SK-N-SH (cell line): Measurements from ENCODE around the gene ANGPTL8. TPM values are rescaled to one million over a fixed set of nuclear protein-coding genes. Genes with fewer than 3 reads are reported as not detected.

Experiments used
- CTCF ChIA-PET: fragments of 300-600, 350-600 bp; formaldehyde crosslinking; extraction: SDS; loops from one replicate; lab custom pipeline; 2021; lab: Yijun Ruan, JAX
- POLR2A ChIA-PET: fragments of 350-600 bp; sonication (Branson Sonifier 250); formaldehyde crosslinking; extraction: SDS; loops from one replicate; lab custom pipeline; 2020; ENCODE audit warnings: antibody characterized with exemption, inconsistent platforms; lab: Yijun Ruan, JAX
- DNase-seq: peaks from one replicate; pipeline ENCODE4 v3.0.0; 2012
- H2AFZ ChIP-seq: fragments of 200-600 bp; sonication (generic); 2 replicates; pipeline ENCODE4 v1.8.1; 2016; ENCODE audit warnings: antibody characterized with exemption, mild to moderate bottlenecking, low read depth
- H3F3A ChIP-seq: fragments of 200-600 bp; sonication (generic); replicated peaks from 2 replicates; pipeline ENCODE3; 2016; ENCODE audit warnings: antibody characterized with exemption, mild to moderate bottlenecking; ENCODE audit not compliant: insufficient read depth
- H3K27ac ChIP-seq, 2 experiments: fragments of 200-500 bp in 1 of 2; fragments of 200-600 bp in 1 of 2; sonication (Bioruptor generic) in 1 of 2; sonication (generic), shearing (Covaris generic) in 1 of 2; 2 replicates each; pipeline versions ENCODE4 v1.5.1 to v1.6.1; 2014 to 2016; ENCODE audit warnings: low read depth in 2 of 2, inconsistent platforms in 1 of 2, low read length in 1 of 2, mild to moderate bottlenecking in 1 of 2, mixed read lengths in 1 of 2
- H3K27me3 ChIP-seq: fragments of 200-600 bp; sonication (generic), shearing (Covaris generic); 2 replicates; pipeline ENCODE4 v1.6.1; 2016; ENCODE audit warnings: mixed run types; ENCODE audit not compliant: insufficient read depth
- H3K36me3 ChIP-seq, 2 experiments: fragments of 200-500 bp in 1 of 2; fragments of 200-600 bp in 1 of 2; sonication (Bioruptor generic) in 1 of 2; sonication (generic) in 1 of 2; replicated peaks in 1 of 2; 2 replicates each; pipeline versions ENCODE3 to v1.5.1; 2014 to 2016; ENCODE audit warnings: low read length in 1 of 2, mild to moderate bottlenecking in 1 of 2; ENCODE audit not compliant: insufficient read depth in 2 of 2, control insufficient read depth in 1 of 2
- H3K4me1 ChIP-seq, 2 experiments: fragments of 200-500 bp in 1 of 2; fragments of 200-600 bp in 1 of 2; sonication (Bioruptor generic) in 1 of 2; sonication (generic), shearing (Covaris generic) in 1 of 2; 2 replicates each; pipeline versions ENCODE4 v1.5.1 to v1.6.1; 2014 to 2016; ENCODE audit warnings: low read depth in 1 of 2, low read length in 1 of 2, mixed run types in 1 of 2; ENCODE audit not compliant: insufficient read depth in 2 of 2, control insufficient read depth in 1 of 2
- H3K4me2 ChIP-seq: fragments of 200-600 bp; sonication (generic), shearing (Covaris generic); 2 replicates; pipeline ENCODE4 v1.6.1; 2017; ENCODE audit warnings: mixed run types
- H3K4me3 ChIP-seq, 2 experiments: fragments of 200-500 bp in 1 of 2; fragments of 200-600 bp in 1 of 2; sonication (Bioruptor generic) in 1 of 2; sonication (generic), shearing (Covaris generic) in 1 of 2; 2 replicates each; pipeline versions ENCODE4 v1.5.1 to v1.8.1; 2014 to 2016; ENCODE audit warnings: low read depth in 2 of 2, inconsistent platforms in 1 of 2, low read length in 1 of 2, mild to moderate bottlenecking in 1 of 2, mixed read lengths in 1 of 2, moderate library complexity in 1 of 2
- H3K79me2 ChIP-seq: fragments of 200-600 bp; sonication (generic); 2 replicates; pipeline ENCODE4 v1.8.1; 2017; ENCODE audit warnings: mild to moderate bottlenecking; ENCODE audit not compliant: insufficient read depth
- H3K9ac ChIP-seq: fragments of 200-600 bp; sonication (generic); 2 replicates; pipeline ENCODE4 v1.6.1; 2017; ENCODE audit warnings: mixed run types
- H3K9me2 ChIP-seq: fragments of 200-600 bp; sonication (generic); 2 replicates; pipeline ENCODE4 v1.6.1; 2017; ENCODE audit warnings: mixed run types
- H3K9me3 ChIP-seq: fragments of 200-600 bp; sonication (generic); 2 replicates; pipeline ENCODE4 v1.6.1; 2017; ENCODE audit warnings: mixed run types, mild to moderate bottlenecking, moderate library complexity
- H4K20me1 ChIP-seq: fragments of 200-600 bp; sonication (generic); 2 replicates; pipeline ENCODE4 v1.6.1; 2017; ENCODE audit warnings: mild to moderate bottlenecking, mixed run types; ENCODE audit not compliant: insufficient read depth
- EP300 ChIP-seq, 2 experiments: IDR thresholded peaks; 2 replicates each; pipeline versions ENCODE4 v1.4.0 to v1.6.1; 2012; ENCODE audit warnings: borderline replicate concordance in 1 of 2, low read depth in 1 of 2, low read length in 1 of 2
- EZH2phosphoT487 ChIP-seq: fragments of 200-600 bp; sonication (generic); IDR thresholded peaks from 2 replicates; pipeline ENCODE4 v1.6.1; 2017; ENCODE audit warnings: low read depth, mixed run types, mild to moderate bottlenecking, antibody characterized with exemption, moderate library complexity, borderline replicate concordance
- GABPA ChIP-seq: IDR thresholded peaks from 2 replicates; pipeline ENCODE4 v1.4.0; 2012; ENCODE audit warnings: low read depth, mild to moderate bottlenecking
- GATA2 ChIP-seq: sonication (generic); formaldehyde crosslinking; IDR thresholded peaks from 2 replicates; pipeline ENCODE4 v1.5.0; 2020; ENCODE audit warnings: mild to moderate bottlenecking, missing genetic modification reagents
- MEF2A ChIP-seq: IDR thresholded peaks from 2 replicates; pipeline ENCODE4 v1.4.0; 2012; ENCODE audit warnings: low read depth, borderline replicate concordance
- NFIC ChIP-seq: IDR thresholded peaks from 2 replicates; pipeline ENCODE4 v1.4.0; 2012; ENCODE audit warnings: borderline replicate concordance
- RCOR1 ChIP-seq: fragments of 150-350 bp; IDR thresholded peaks from 2 replicates; pipeline ENCODE4 v1.6.1; 2017; ENCODE audit warnings: antibody characterized with exemption, low read length
- SIN3A ChIP-seq: IDR thresholded peaks from 2 replicates; pipeline ENCODE4 v1.6.1; 2012; ENCODE audit warnings: low read depth, mild to moderate bottlenecking, low read length, moderate library complexity, borderline replicate concordance
- SMC3 ChIP-seq: IDR thresholded peaks from 2 replicates; pipeline ENCODE4 v1.6.1; 2012; ENCODE audit warnings: low read depth, low read length, improper control_type of control experiment
- USF2 ChIP-seq: fragments of 150-350 bp; IDR thresholded peaks from 2 replicates; pipeline ENCODE4 v1.6.1; 2017; ENCODE audit warnings: antibody characterized with exemption, low read length, low read depth, borderline replicate concordance
- WGBS: methylation state at CpG from one replicate; pipeline ENCODE4 v1.1.6; 2017; ENCODE audit warnings: low lambda C conversion rate; 5-methylcytosine and 5-hydroxymethylcytosine counted together
- polyA plus RNA-seq, 3 experiments: library from polyadenylated mRNA; depleted of rRNA; stranded (reverse); fragments of >200 nt; gene quantifications; 2 replicates each; pipeline ENCODE4 v1.2.3, GENCODE V29; 2012

The ANGPTL8 gene
- polyA plus RNA-seq, 1 of the 3 experiments (the other 2 are of a cell fraction) = 0.21 TPM

- H3K9ac ChIP-seq = no peak overlapping the region
- ChIA-PET CTCF (interaction anchor here (2.2 kb wide), 1 partner anchor 61 kb away, joined by 18 read pairs; no protein-coding TSS in a partner anchor), POLR2A (interaction anchor here (0.6 kb wide), 1 partner anchor 76 kb away, joined by 3 read pairs; no protein-coding TSS in a partner anchor)
- peaks cover 5 to 8% of the 10 kb centered on the region in 2 experiments for H3K36me3 ChIP-seq
- TF ChIP-seq RCOR1 (no peak), NFIC (no peak), MEF2A (no peak), EP300 (IDR thresholded peaks at IDR 0.05; ENCODE audit: borderline replicate concordance in 1 of 2, low read depth in 1 of 2, low read length in 1 of 2) (no peak), USF2 (no peak), EZH2phosphoT487 (no peak), GABPA (no peak), SIN3A (no peak)
- H3K79me2 ChIP-seq = peaks cover 28% of the 10 kb centered on the region
- H3K27ac ChIP-seq = no peak overlapping the region
- no peaks in the 10 kb centered on the region for H3K27me3 ChIP-seq
- no peak for DNase-seq
- whole genome bisulfite sequencing = 81% methylated on average over 5 of the region's 5 CpGs
- H3K9me3 ChIP-seq = no peaks in the 10 kb centered on the region
- no peak overlapping the region for H2AFZ ChIP-seq
- no peaks in the 10 kb centered on the region for H3K9me2 ChIP-seq
- no peak overlapping the region for H3K4me3 ChIP-seq
- peaks cover 8% of the 10 kb centered on the region for H3F3A ChIP-seq
- peaks cover 12 to 18% of the 10 kb centered on the region in 2 experiments; a peak in 3 of 4 replicates for H3K4me1 ChIP-seq
- peaks cover 15% of the 10 kb centered on the region; the same call in 1 of the 2 replicates for H4K20me1 ChIP-seq
- no peak overlapping the region for H3K4me2 ChIP-seq
Observed at GRCh38 chr19:11199517-11199916, 39.9 kb upstream of the ANGPTL8 start.

- H3K9ac ChIP-seq = no peak overlapping the region
- no peaks in the 10 kb centered on the region for H3K9me3 ChIP-seq
- peaks cover 23% of the 10 kb centered on the region for H3K79me2 ChIP-seq
- H3F3A ChIP-seq = peaks cover 12% of the 10 kb centered on the region
- POLR2A ChIA-PET = no interaction called here
- no peak for TF ChIP-seq SMC3
- no peak for TF ChIP-seq MEF2A
- TF ChIP-seq GATA2 (CRISPR knock-in tag) = no peak
- H3K4me3 ChIP-seq = no peak overlapping the region
- no peak overlapping the region for H2AFZ ChIP-seq
- no peak overlapping the region for H3K4me2 ChIP-seq
- CTCF ChIA-PET = no interaction called here
- 92% methylated on average over 13 of the region's 15 CpGs for WGBS
- peaks cover 12 to 15% of the 10 kb centered on the region in 2 experiments; a peak in 3 of 4 replicates for H3K4me1 ChIP-seq
- no peaks in the 10 kb centered on the region for H3K27me3 ChIP-seq
- no peak overlapping the region for H3K27ac ChIP-seq
- H3K36me3 ChIP-seq = peaks cover 4 to 5% of the 10 kb centered on the region in 2 experiments
- H3K9me2 ChIP-seq = no peaks in the 10 kb centered on the region
- no peak for DNase-seq
- peaks cover 10% of the 10 kb centered on the region; the same call in 1 of the 2 replicates for H4K20me1 ChIP-seq
Observed at GRCh38 chr19:11200015-11200574, 39.3 kb upstream of the ANGPTL8 start.
